Ovary (tissue), 9 donors: ENCODE measurements around the gene FILIP1L. TPM values are rescaled to one million over a fixed set of nuclear protein-coding genes. Genes with fewer than 3 reads are reported as not detected.

Source experiments
- DNase-seq, 5 donors: peaks; one replicate each; pipeline ENCODE4 v3.0.0-alpha.2; 2019 to 2020
- H3K27ac ChIP-seq, 2 donors: fragments of 200-600 bp; one replicate each; pipeline versions ENCODE4 v1.5.1 to v1.8.0; 2019 to 2022
- H3K27me3 ChIP-seq: fragments of 200-600 bp; one replicate; pipeline ENCODE4 v1.8.0; 2022
- H3K36me3 ChIP-seq: fragments of 200-600 bp; sonication (generic); one replicate; pipeline ENCODE4 v1.5.1; 2019
- H3K4me1 ChIP-seq: one replicate; pipeline ENCODE4 v1.8.1; 2013; ENCODE audit warnings: mild to moderate bottlenecking, moderate library complexity; ENCODE audit not compliant: insufficient read depth
- H3K4me3 ChIP-seq: fragments of 200-600 bp; sonication (generic); one replicate; pipeline ENCODE4 v1.5.1; 2017
- H3K9me3 ChIP-seq, 2 donors: fragments of 200-600 bp in 1 of 2; sonication (generic) in 1 of 2; one replicate each; pipeline versions ENCODE4 v1.5.1 to v1.8.1; 2013 to 2019; ENCODE audit warnings: mild to moderate bottlenecking in 1 of 2, moderate library complexity in 1 of 2
- CTCF ChIP-seq, 3 donors: fragments of 450-650 bp in 2 of 3; fragments of 200-600 bp in 1 of 3; IDR thresholded peaks; one replicate each; pipeline versions ENCODE4 v1.5.1 to v1.8.0; 2016 to 2022; ENCODE audit warnings: antibody characterized with exemption in 3 of 3, mild to moderate bottlenecking in 1 of 3
- EP300 ChIP-seq: sonication (generic); formaldehyde crosslinking; IDR thresholded peaks from one replicate; pipeline ENCODE4 v1.6.1; 2017; ENCODE audit warnings: antibody characterized with exemption
- POLR2A ChIP-seq: fragments of 450-650 bp; IDR thresholded peaks from one replicate; pipeline ENCODE4 v1.6.1; 2017; ENCODE audit warnings: antibody characterized with exemption, mild to moderate bottlenecking, moderate library complexity
- WGBS, 3 donors: extraction: QIAGEN DNeasy Blood & Tissue Kit in 1 of 3; methylation state at CpG; one replicate each; pipeline versions ENCODE4 v1.1.5 to v1.1.7; 2013 to 2017; 5-methylcytosine and 5-hydroxymethylcytosine counted together
- intact Hi-C, 4 donors: fragments of 100-400 bp; cut with DNase I; formaldehyde crosslinking; loops; one replicate each; pipeline versions ENCODE4 v1.11.0 to v1.15.1; 2022 to 2023
- polyA plus RNA-seq, 2 donors: library from polyadenylated mRNA; stranded (reverse); fragments of 200-250 nt in 1 of 2; fragments of 350-450 nt in 1 of 2; fragmentation: Illumina TruSeq in 1 of 2; extraction: RNeasy Lipid Tissue Mini Kit (QIAGEN cat#74804) in 1 of 2; gene quantifications; one replicate each; pipeline ENCODE4 v1.2.3, GENCODE V29; 2013 to 2014
- total RNA-seq, 7 donors: library from RNA; depleted of rRNA in 2 of 7; stranded (reverse); fragments of >200 nt in 2 of 7; fragmentation: NEBNext Ultra II Directional in 3 of 7; extraction: Animal tissue kit (Norgen Biotek cat#: 25700) in 3 of 7; gene quantifications; one replicate each; pipeline versions ENCODE4 v1.1.0 to v1.2.4, GENCODE V29; 2016 to 2023
- donor health status: DM: no; HTN: no; CAD: no; lungs with moderate emphysema.
- donor health status: DM: no; HTN: no; CAD: no.
- donor health status: Bipolar disorder and iron deficiency.
- donor health status: DM: yes; HTN: yes; CAD: no.
- donor health status: DM: no; HTN: no; CAD: no.
- donor health status: DM: yes; HTN: yes; CAD: no.

The FILIP1L gene
- total and polyA plus RNA-seq, 9 donors: 23.7 to 174 (median 110) TPM

DNA sequence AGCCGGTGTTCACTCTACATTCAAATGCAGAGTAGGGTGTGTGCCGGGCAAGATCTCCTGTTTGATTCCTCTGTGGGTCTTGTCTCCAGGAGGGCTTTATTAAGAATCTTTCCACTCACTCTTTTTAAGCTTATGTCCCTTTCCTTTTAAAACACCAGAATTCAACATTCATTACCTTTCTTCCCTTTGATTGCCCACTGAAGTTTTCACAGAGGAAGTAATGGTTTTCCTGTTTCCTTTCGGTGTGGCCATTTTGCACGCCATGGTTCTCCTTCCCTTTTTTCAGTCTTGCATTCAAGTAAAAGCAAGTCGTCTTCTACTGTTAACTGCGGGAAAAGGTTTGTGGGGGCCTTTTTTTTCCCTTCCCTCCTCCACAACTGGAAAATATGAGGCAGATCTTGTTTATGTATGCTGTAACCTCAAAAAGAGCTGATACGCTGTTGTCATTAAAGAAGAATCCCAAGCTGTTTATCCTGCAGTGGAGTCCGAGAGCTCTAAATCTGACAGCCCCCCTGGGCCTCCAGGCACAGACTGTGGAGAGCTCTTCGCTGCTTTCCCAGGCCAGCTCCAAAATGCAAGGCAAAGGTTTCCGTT is 40.5 kb downstream of the FILIP1L start:
- DNase-seq: peak; percentile 57 to 63 (median 61)
- no peaks in the 10 kb centered on the region for H3K27me3 ChIP-seq
- H3K9me3 ChIP-seq: no peaks in the 10 kb centered on the region
- TF ChIP-seq POLR2A (peak; percentile 16), EP300 (no peak), CTCF (IDR thresholded peaks at IDR 0.05) (no peak)
- H3K36me3 ChIP-seq: no peaks in the 10 kb centered on the region
- H3K4me1 ChIP-seq: peaks cover 13% of the 10 kb centered on the region
- peak overlapping the region; percentile 31 to 63 for H3K27ac ChIP-seq
- 34 to 39% (median 36%) methylated on average over 10 of the region's 10 CpGs for WGBS, 3 donors
- intact Hi-C loops: loop anchor here in 1 of 4 donors (10.0 kb wide), 3 partner anchors 49 to 199 kb away; no protein-coding TSS in a partner anchor
- H3K4me3 ChIP-seq: no peak overlapping the region

GRCh38 chr3:100073049-100073713 is 41.1 kb downstream of the FILIP1L start:
- peak overlapping the region in 1 of 2 donors; percentile 63 for H3K27ac ChIP-seq
- DNase-seq: no peak
- H3K36me3 ChIP-seq: no peaks in the 10 kb centered on the region
- WGBS, 3 donors: 89 to 96% (median 93%) methylated on average over 1 of the region's 1 CpG
- H3K4me1 ChIP-seq: peaks cover 13% of the 10 kb centered on the region
- H3K27me3 ChIP-seq: no peaks in the 10 kb centered on the region
- no peaks in the 10 kb centered on the region for H3K9me3 ChIP-seq
- no peak overlapping the region for H3K4me3 ChIP-seq
- intact Hi-C loops: loop anchor here in 1 of 4 donors (10.0 kb wide), 3 partner anchors 48 to 198 kb away; no protein-coding TSS in a partner anchor
- TF ChIP-seq CTCF (IDR thresholded peaks at IDR 0.05) (no peak), POLR2A (no peak), EP300 (no peak)

GRCh38 chr3:100072326-100073048 is 41.8 kb downstream of the FILIP1L start:
- no peaks in the 10 kb centered on the region for H3K9me3 ChIP-seq
- TF ChIP-seq POLR2A: no peak
- no peak for TF ChIP-seq CTCF (IDR thresholded peaks at IDR 0.05)
- no peak for TF ChIP-seq EP300
- H3K27me3 ChIP-seq: no peaks in the 10 kb centered on the region
- WGBS, 3 donors: 95 to 99% (median 97%) methylated on average over 3 of the region's 3 CpGs
- H3K27ac ChIP-seq: no peak overlapping the region
- no peak overlapping the region for H3K4me3 ChIP-seq
- H3K36me3 ChIP-seq: no peaks in the 10 kb centered on the region
- no peak for DNase-seq
- intact Hi-C loops: loop anchor here in 1 of 4 donors (10.0 kb wide), 3 partner anchors 48 to 198 kb away; no protein-coding TSS in a partner anchor
- peaks cover 13% of the 10 kb centered on the region for H3K4me1 ChIP-seq

DNA sequence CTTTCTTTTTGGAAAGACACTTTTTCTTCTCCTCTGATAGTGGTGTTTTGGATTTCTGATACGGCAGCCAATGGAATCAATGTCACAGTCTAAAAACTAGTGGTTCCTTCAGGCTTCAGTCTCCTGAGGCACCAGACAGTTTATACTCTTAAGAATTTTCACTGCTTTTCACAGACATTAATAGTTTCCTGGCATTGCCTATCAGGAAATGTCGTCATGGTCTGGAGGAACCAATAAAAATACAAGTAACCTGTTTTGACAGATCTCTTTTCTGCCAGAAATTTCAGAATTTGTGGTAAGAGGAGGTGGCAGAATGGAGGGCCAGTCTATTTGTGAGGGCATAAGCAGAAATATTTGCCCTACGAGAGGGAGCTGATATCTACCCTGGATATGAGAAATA is 44.8 kb downstream of the FILIP1L start:
- Histone ChIP-seq H3K27me3 (no peaks in the 10 kb centered on the region), H3K36me3 (no peaks in the 10 kb centered on the region), H3K27ac (peak overlapping the region in 1 of 2 donors; percentile 29), H3K4me3 (no peak overlapping the region), H3K9me3 (no peaks in the 10 kb centered on the region), H3K4me1 (peaks cover 2% of the 10 kb centered on the region)
- no peak for DNase-seq
- intact Hi-C loops: loop anchor here in 2 of 4 donors (5.0 to 10.0 kb wide), 2 partner anchors 183 to 185 kb away; no protein-coding TSS in a partner anchor
- TF ChIP-seq POLR2A: no peak
- TF ChIP-seq EP300: no peak
- TF ChIP-seq CTCF (IDR thresholded peaks at IDR 0.05): no peak
- 73 to 83% (median 80%) methylated on average over 3 of the region's 3 CpGs for WGBS, 3 donors
